Right renal cortex interstitium (tissue), 3 donors: ENCODE results near the gene SPATA2. TPM values are rescaled to one million over a fixed set of nuclear protein-coding genes. Genes with fewer than 3 reads are reported as not detected.
"Not testable (repeated sequence)": the region's sequence is repeated elsewhere in the genome, so short reads cannot be mapped to it uniquely, and the experiment has no call there.

Experiments
- DNase-seq, 3 donors: peaks; one replicate each; pipeline ENCODE4 v3.0.0-alpha.2; 2013; ENCODE audit warnings: low read depth in 3 of 3, low spot score in 2 of 3
- polyA plus RNA-seq, 3 donors: library from polyadenylated mRNA; unstranded; fragments of 120-200 nt; gene quantifications; one replicate each; pipeline ENCODE4 v1.2.1, GENCODE V29; 2013; ENCODE audit not compliant: insufficient read length in 3 of 3

Gene SPATA2
- polyA plus RNA-seq, 3 donors, result 8.8 to 10.3 (median 9.7) TPM

DNA sequence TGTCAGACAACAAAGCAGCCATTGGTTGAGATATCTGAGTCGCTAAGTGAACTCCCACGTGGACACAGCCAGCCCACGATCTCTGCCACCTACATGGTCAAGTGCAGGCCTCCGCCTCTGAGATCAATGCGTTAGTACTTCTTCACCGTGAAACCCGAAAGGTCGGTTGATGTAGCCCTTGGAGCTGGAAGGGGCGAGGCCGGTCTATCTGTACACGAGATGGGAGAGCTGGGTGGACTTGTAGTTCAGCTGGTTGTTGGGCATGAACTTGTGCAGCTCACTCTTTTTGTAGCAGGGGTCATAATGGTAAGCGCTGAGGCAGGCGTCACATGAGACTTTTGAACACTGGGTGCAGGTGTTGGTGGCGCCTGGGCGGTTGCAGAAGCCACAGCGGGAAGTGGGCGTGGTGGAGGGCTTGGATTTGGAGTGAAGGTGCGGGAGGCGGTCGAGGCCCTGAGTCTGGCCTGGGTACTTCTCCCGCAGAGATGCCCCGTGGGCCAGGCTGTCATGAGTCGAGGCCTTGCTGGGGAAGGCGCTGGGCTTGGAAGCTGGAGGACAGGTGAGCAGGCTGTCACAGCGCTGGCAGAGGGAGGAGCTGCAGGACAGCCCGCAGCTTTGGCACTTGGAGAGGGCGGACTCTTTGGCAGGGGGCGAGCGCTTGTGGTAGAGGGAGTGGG is 9.8 kb downstream of the SPATA2 start:
- DNase-seq, result no peak

DNA sequence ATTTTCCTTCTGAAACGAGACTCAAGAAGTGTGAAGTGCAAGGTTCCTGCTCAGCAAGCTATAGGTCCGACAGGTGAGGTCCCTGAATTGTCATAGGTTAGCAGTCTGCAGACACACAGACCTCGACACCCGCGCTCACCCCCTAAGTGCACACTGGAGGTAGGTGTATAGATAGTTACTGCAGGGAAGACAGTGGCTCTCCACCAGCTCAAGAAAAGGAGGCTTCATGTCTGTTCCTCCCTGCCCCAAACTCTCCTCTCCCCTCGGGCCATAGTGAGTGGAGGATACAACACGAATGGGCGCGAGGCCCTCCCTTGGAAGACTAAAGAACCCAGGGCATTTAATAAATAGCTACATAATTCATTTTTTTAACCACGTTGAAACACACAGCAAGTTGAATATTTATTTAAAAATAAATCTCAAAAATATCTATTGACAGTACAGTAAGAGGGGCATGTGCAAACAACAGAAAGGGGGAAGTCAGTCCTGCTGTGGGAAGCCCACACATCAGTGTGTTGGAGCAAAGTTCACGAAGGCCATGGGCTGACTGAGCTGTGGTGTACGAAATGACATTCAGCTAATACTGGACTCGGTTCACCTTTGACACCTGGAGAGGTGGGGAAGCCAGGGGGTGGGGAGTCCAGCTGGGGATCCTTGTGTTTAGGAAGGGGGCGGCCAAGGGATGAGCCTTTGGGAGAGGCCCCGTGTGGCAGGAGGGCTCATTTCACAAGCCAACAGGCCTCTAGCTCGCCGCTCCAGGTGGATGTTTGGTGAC is 10.7 kb downstream of the SPATA2 start:
- no peak for DNase-seq

DNA sequence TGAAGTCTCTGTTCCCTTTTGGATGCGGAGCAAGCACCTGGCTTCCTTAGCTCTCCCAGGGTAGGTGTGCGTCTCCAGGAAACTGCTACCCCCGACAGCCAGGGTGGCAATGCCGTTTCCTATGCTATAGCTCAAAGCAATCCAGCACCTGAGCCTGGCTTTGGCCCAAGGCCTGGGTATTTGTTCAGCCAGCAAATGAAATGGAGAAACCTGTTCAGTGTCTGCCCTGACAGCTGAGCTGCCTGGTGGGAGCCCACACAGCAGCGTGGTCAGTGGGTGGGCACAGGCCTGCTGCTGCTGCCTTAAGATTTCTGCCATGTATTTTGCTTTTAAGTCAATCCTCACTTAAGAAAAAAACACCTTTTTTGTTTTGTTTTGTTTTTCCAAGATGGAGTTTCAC is 13.7 kb downstream of the SPATA2 start:
- no peak for DNase-seq

DNA sequence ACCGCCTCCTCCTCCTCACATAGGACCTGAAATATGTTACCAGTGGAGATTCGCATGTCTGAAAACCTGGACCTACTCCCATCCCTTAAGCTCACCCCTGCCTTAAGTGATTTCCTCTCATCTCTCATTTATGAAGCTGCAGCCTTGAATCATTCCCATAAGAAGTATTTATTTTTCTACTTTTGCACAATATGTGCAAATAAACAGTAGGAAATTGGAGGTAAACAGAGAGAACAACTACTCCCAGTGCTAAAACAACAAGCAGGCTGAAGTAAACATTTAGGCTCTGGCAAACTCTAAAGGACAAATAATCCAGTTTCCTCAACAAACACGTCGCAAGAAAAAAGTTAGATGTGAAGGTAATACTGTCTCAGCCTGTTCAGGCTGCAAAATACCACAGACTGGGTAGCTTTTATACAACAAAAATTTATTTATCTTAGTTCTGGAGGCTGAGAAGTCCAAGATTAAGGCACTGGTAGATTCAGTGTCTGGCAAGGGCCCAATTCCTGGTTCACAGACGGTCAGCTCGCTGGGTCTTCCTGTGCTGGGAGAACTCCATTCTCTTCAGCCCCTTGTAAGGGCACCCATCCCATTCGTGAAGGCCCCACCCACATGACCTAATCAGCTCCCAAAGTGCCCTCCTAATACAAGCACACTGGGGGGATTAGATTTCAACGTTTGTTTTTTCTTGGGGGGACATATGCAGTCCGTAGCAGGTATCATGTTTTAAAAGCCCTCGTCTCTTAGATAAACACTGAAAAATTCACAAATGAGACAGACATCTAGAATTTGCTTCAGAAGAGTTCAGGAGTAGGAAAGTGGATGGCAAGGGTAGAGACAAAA is 15.6 kb downstream of the SPATA2 start:
- DNase-seq, result no peak

DNA sequence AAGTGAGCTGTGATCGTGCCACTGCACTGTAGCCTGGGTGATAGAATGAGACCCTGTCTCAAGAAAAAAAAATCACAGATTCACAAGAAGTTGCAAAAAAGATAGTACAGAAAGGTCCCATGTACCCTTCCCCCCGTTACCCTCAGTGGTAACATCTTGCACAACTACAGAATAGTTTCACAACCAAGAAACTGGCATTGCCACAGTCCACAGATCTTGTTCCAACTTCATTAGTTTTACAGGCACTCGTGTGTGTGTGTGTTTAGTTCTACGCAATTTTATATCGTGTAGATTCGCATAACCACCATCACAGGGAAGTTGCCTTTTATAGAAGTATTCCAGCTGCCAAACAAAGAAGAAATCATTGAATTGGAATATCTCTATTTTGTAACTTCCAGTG is 19.1 kb downstream of the SPATA2 start:
- no peak for DNase-seq

DNA sequence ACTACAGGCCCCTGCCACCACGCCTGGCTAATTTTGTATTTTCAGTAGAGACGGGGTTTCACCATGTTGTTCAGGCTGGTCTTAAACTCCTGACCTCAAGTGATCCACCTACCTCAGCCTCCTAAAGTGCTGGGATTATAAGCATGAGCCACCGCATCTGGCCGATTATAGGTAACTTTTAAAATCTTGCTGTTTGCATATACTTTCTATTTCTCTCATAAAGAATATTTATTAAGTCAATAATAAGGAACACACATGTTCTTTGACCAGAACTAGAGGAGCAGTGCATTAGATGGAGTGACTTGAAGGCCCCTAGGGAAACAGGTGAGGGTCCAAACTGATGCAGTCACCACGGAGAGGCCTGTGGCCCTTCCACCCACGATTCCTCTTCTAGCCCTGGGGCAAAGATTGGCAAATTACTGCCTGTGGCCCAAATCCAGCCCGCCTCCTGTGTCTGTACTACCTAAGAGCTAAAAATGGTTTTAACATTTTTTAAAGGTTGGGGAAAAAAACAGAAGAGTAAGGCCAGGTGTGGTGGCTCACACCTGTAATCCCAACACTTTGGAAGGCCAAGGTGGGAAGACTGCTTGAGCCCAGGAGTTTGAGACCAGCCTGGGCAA is 19.7 kb downstream of the SPATA2 start:
- not testable (repeated sequence) for DNase-seq

DNA sequence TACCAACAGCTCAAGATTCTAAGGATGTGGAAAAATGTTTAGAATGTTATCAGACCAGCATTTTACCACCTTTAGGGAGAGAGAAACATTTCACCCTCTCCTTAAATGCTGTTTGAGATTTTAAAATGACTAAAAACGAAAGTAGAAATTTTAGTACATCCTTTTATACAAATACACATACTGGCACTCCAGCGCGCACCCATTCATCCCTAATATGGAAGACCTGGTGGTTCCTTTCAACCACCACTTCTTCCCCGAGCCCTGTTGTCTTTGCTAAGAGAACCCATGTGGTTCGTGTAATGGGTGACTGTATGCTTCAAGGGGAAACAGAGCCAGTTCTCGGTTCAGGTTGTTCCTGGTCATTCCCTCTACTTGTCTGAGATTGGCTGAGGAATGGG is 21.3 kb downstream of the SPATA2 start:
- DNase-seq, result no peak

DNA sequence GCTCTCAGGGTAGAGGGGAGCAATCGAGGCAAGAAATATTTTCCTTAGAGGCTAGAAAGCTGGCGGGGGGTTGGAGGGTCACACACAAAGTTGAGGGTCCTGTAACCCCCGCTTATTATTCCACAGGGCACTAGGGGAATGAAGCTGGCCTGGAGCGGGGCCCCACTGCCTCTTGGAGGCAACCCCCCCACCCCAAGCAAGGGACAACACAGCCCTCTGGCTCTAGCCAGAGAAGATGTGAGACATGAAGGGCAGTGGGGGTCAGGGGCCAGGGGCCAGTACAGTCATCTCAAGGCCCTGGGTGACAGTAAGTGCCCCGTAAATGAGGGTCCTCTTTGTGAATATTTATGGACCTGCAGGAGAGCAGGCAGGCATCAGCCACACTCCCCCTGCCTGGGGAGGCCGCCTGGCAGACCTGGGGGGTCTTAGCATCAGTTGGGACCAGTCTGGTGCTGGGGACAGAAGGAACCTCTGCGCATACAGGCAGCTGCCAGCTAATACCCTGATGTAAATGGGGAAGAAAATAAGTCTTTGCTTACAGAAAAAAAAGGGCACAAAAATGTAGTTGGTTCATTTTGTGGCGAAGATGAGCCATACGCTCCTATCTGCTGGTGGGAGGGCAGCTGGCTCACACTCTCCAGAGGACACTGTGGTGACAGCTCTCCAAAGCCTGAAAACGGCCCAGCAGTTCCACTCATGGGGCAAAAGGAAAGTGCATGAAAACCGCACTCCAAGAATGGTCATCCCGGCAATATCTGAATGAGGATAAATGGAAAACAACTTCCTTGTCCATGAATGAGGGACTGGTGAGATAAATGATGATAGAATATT is 21.9 kb downstream of the SPATA2 start:
- DNase-seq, result no peak

DNA sequence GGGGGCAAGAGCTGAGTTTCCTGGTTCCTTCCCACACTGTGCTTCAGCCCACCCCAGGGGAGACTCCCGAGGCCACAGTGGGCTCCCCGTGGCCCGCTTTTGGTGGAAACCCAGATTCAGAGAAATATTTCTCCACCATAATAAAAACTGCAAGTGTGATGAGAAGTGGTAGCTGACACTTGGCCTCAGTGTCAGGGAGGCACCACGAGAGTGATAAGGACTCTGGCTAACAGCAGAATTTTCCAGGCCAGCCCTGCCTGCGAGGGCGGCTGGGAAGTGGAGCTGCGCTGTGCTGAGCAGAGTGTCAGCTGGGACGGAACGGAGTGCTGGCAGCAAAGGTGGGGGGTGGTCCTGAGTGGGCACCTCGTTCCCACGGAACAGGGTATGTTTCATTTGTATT is 22.5 kb downstream of the SPATA2 start:
- no peak for DNase-seq

DNA sequence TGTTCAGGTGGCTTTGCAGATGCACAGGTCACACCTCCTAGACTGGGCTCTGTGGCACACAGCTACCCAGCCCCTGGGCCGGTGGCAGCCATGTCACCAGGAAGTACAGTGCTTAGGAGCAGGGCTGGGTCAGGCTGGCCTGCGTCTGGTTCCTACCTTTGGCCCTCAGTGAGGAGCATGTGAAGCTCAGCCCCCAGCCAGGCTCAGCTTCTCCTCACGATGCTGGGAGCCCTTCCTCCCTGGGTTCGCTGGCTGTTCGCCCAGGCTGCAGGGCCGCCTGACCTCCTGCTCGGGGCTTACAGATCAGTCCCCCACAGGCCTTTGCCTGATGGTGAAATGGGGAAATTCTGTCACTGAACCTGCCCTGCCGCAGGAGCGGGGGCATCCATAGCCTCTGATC is 23.1 kb downstream of the SPATA2 start:
- no peak for DNase-seq

DNA sequence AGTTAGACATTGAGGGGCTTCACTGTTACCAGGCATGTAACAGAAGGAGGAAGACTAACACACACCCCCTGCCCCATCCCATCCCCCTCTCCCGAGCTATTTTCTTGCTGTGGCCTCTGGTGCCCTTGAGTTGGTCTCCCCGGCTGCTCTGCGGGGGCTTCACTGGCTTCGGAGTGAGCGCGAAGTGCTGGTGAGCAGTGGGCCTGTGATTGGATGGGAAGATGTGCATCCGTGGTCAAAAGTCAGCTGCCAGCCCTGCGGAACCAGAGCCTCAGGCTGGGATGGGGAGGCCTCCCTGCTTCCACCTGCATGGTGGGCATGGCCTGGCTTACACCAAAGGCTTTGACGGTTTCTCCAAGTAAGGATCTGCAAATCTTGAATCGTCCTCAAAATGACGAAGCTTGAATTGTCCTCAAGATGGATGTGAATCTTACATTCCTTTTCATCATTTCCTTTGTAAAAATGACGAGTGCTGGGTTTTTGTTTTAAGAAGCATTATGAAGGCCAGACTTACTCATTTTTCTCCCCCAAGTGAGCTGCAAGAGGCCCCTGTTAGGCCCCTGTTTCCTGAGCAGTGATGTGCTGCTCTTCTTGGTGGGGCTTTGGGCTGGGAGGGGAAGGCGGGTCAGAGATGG is 23.7 kb downstream of the SPATA2 start:
- DNase-seq, result no peak

DNA sequence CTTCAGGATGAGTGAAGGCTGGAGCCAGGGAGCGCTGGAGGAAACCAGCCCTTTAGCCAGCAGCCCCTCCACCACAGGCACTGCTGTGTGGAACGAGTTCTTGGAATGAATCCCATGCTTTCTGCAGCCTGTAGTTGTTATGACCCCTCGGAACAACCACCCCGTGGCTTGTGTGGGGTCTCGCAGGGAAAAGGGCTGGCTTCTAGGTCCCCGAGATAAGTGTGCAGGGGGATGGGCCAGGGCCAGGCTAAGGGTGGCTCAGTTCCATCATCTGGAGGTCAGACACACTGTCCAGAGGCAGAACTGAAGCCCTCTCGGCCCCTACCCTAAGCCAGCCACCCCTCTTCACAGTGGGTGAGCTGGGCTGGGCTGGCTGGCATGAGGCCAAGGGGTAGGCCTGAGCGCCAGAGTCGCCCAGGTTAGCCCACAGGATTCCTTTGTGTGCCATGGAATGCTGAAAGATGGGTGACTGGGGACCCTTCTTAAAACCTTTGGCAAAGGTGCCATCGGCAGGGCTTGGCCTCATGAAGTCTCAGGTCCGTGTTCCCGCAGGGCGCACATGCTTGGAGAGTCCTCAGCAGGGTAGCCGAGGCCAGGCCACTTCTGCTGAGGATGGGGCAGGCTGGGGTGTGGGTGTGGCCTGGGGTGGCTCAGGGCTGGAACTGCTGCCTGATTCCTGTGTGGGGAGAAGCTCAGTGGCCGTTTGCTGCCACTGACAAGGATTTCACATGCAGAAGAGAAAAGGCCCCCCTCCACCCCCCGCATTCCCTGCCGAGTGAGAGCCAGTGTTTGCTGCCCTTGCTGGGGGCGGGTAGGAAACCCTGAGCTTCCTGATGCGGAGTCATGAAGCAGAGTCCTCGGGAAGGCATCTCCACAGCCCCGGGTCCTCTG is 24.6 kb downstream of the SPATA2 start:
- DNase-seq, result no peak

DNA sequence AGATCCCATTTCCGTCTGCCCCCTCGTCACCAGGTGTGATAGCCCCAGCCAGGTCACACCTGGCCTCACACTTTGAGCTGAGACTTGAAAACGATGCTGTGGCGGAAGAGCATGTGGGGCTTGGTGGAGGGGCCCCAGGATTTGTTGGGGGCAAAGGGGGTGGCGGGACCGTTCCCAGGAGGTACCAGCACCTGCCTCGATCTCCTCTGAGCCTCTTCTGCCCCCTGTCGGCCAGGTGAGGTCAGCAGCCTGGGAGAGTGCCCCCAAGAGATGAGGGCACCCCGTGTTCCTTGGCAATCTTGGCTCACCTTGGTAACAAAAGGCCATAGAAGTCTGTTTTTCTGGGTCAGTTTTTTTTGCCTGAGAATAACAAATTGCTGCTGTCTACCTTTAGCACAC is 25.4 kb downstream of the SPATA2 start:
- DNase-seq, result no peak

DNA sequence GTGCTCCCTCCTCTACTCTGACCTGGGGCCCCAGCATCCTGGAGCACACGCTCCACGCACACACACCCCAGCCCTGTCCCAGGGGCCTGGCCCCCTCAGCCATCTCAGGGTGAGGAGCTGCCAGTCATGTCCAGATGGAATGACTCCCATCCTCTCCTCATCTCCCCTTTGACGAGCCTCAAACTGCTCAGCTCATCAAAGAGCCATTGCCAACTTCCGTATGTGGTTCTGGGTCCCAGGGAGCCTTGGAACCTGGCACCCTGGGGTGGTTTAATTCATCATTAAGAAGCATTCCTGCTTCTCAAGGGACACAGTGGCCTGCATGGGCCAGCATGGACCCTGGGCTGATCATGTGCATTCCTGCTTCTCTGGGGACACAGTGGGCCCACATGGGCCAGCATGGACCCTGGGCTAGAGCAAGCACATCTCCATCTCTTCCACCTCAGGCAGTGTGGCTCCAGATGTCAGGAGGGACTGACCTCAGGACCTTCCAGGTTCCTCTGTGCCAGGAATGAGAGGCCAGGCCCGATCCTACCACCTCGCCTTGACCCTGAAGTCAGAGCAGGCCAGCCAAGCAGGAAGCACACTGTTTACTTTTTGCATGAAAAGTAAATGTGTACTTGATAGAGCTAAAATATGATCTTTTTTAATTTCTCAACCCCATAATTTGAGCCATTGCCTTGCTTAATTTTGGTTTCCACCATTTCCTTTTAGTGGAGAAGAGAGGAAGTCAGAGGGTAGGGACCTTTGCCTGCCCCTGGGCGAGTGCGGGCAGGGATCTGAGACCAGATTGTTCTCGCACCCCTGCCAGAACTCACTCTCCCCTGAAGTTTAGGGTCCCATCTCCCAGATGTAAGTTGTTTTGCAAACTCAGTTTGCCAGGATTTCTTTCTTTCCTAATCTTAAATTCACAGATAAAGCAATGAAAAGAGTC is 26.1 kb downstream of the SPATA2 start:
- DNase-seq, result no peak

DNA sequence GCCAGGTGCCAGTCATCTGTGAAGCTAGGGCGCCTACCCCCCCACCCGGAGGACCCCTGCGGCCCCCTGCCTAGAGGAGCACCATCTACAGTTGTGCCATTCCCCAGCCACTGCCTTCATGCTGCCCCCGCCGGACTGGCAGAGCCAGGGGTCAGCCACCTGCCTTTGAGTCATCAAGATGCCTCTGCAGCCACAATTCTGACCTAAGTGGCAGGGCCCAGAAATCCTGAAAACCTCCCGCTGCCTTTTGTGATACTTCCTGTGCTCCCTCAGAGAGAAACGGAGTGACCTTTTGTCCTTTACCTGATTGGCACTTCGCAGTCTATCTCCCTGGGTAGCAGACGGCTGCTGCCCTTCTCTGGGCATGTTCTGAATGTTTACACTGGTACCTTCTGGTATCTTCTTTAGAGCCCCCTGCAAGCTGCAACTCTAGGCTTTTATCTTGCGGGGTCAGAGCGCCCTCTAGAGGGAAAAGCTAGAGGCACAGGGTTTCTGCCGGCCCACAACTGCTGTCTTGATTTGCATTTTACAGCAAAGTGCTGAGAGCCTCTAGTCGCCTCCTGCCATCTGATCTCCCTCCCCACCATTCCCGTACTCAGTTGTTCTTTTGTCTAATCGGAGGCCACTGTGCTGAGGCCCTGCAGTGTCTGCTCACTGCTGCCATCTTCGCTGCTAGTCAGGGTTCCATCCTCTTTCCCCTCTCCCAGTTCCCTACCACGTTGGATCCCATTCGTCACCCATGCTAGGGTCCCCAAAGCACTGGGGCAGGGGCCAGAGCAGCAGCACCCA is 26.9 kb downstream of the SPATA2 start:
- peak in 1 of 3 donors; percentile 41 for DNase-seq

DNA sequence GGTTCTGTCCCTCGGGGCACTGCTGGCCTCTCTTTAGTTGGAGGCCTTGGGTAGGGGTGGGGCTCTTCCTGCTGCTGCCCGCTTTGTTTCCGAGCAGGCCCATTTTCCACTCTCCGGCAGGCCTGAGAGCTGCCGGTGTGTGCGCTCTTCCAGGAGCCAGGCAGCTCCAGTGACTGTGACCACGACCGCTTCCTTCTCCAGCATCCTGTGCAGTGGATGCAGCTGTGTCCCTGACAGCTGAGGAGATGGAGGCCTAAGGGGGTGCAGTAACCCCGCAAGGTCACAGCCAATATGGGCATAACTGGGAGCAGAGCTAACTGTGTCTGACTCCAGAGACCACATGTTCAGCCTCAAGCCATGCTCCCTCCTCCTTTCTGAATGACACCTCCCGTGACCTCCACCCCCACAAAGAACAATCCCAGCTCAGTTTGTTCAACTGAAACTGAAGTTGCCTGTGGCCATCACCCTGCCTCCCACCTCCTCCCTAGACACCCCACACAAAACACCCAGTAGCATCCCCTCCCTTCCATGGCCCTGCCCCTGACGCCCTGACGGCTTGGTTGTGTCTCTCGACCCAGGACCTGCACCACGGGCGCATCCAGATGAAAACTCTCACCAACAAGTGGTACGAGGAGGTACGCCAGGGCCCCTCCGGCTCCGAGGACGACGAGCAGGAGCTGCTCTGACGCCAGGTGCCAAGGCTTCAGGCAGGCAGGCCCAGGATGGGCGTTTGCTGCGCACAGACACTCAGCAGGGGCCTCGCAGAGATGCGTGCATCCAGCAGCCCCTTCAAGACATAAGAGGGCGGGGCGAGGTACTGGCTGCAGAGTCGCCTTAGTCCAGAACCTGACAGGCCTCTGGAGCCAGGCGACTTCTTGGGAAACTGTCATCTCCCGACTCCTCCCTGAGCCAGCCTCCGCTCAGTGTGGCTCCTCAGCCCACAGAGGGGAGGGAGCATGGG is 27.8 kb downstream of the SPATA2 start:
- DNase-seq, result no peak
